Mucosa of gallbladder (tissue), 1 donor: ENCODE measurements around the gene SMAD5. TPM values are rescaled to one million over a fixed set of nuclear protein-coding genes. Genes with fewer than 3 reads are reported as not detected.

Experiments used
- DNase-seq: peaks from one replicate; pipeline ENCODE4 v3.0.0-alpha.2; 2020; ENCODE audit warnings: low spot score
- total RNA-seq: library from RNA; stranded (reverse); gene quantifications from one replicate; pipeline ENCODE4 v1.2.1, GENCODE V29; 2021
- donor health status: DM: no; HTN: no; CAD: no.

SMAD5 gene
- total RNA-seq, 1 donor from 2014 or later: 65.6 TPM

- no peak for DNase-seq
Observed at GRCh38 chr5:136115183-136115865, 17.3 kb upstream of the SMAD5 start.

- no peak for DNase-seq
Observed at GRCh38 chr5:136120529-136120928, 12.1 kb upstream of the SMAD5 start.

GRCh38 chr5:136123236-136123768 is 9.3 kb upstream of the SMAD5 start:
- no peak for DNase-seq

- DNase-seq: no peak
Observed at GRCh38 chr5:136127560-136127959, 5.1 kb upstream of the SMAD5 start.

GRCh38 chr5:136128481-136128880 is 4.2 kb upstream of the SMAD5 start:
- DNase-seq: no peak

- no peak for DNase-seq
Observed at GRCh38 chr5:136129445-136129844, 3.2 kb upstream of the SMAD5 start.

- DNase-seq: no peak
Observed at GRCh38 chr5:136130581-136130980, 2.1 kb upstream of the SMAD5 start.

GRCh38 chr5:136132087-136132486 is 558 bp upstream of the SMAD5 start:
- no peak for DNase-seq

GRCh38 chr5:136133222-136133921 is 727 bp downstream of the SMAD5 start:
- DNase-seq: peak; percentile 46

- no peak for DNase-seq
Observed at GRCh38 chr5:136133922-136134379, 1.3 kb downstream of the SMAD5 start.

GRCh38 chr5:136134653-136135052 is 2.0 kb downstream of the SMAD5 start:
- DNase-seq: no peak

GRCh38 chr5:136135536-136135935 is 2.9 kb downstream of the SMAD5 start:
- DNase-seq: no peak

GRCh38 chr5:136137497-136138220 is 5.0 kb downstream of the SMAD5 start:
- DNase-seq: no peak

- no peak for DNase-seq
Observed at GRCh38 chr5:136141561-136141960, 8.9 kb downstream of the SMAD5 start.

GRCh38 chr5:136143312-136143711 is 10.7 kb downstream of the SMAD5 start:
- DNase-seq: no peak

- DNase-seq: no peak
Observed at GRCh38 chr5:136143763-136144162, 11.1 kb downstream of the SMAD5 start.

- no peak for DNase-seq
Observed at GRCh38 chr5:136145030-136145429, 12.4 kb downstream of the SMAD5 start.

GRCh38 chr5:136146201-136146600 is 13.6 kb downstream of the SMAD5 start:
- DNase-seq: no peak

GRCh38 chr5:136147632-136148031 is 15.0 kb downstream of the SMAD5 start:
- DNase-seq: no peak

GRCh38 chr5:136149891-136150290 is 17.2 kb downstream of the SMAD5 start:
- DNase-seq: no peak

- DNase-seq: no peak
Observed at GRCh38 chr5:136153581-136154236, 21.1 kb downstream of the SMAD5 start.

GRCh38 chr5:136155078-136155477 is 22.4 kb downstream of the SMAD5 start:
- DNase-seq: no peak
